ENCODE measurements around the gene TRIM2. TPM values are rescaled to one million over a fixed set of nuclear protein-coding genes. Genes with fewer than 3 reads are reported as not detected.

Gene TRIM2
- polyA plus RNA-seq, 3 donors, result 0.50 to 0.96 (median 0.76) TPM

DNA sequence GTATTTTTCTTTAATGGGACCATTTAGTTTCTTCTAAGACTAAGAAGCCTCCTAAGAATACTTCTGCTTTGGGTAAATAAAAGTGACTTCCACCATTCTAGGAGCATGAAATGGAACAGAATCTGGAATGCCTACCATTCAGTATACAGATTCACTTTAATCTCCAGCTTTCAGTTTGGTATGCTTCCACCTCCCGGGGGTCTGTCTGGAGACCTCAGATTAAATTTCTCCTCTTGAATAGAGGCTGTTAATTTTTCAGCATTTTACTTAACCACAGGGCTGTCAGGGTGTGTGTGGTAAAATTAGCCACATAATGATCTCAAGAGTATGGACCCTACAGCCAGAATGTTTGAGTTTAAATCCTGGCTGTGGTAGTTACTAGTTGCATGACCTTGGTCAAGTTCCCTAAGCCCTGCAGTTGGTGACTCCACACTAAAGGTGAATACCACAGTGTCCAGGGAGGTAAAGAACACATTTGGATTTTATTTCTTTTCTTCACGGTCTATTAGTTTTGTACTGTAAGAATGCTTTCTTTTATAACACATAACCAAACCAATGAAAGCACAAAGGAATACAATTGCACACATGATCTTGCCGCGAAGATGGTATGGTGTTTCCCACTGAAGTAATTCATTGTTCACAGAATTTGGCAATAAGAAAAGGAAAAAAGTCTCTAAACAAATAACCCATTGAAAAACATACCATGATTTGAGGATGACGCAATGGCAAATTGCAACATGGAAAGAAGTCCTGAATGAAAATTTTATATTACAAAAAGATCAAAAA is 37.3 kb upstream of the TRIM2 start:
- Histone ChIP-seq H3K4me2 (replicated peaks; ENCODE audit: extremely low read depth, low read length, poor library complexity, severe bottlenecking) (no peak overlapping the region), H3K36me3 (replicated peaks in 1 of 2; ENCODE audit: control insufficient read depth in 1 of 2, insufficient read depth in 2 of 2, low read length in 2 of 2) (no peaks in the 10 kb centered on the region), H3K9ac (ENCODE audit: insufficient read depth, low read length, poor library complexity, severe bottlenecking) (no peak overlapping the region), H3K4me1 (ENCODE audit: control insufficient read depth in 1 of 2, insufficient read depth in 2 of 2, low read length in 2 of 2) (no peaks in the 10 kb centered on the region), H2AFZ (ENCODE audit: insufficient read depth, low read depth, low read length, poor library complexity, severe bottlenecking) (no peak overlapping the region), H3K4me3 (replicated peaks in 1 of 3; ENCODE audit: low read depth in 2 of 3, low read length in 3 of 3) (no peak overlapping the region), H3K27me3 (ENCODE audit: control insufficient read depth in 2 of 2, insufficient read depth in 2 of 2, low read length in 2 of 2) (no peaks in the 10 kb centered on the region), H3K27ac (ENCODE audit: low read depth in 1 of 2, low read length in 2 of 2) (no peak overlapping the region), H3K9me3 (replicated peaks in 1 of 2; ENCODE audit: control insufficient read depth in 1 of 2, insufficient read depth in 1 of 2, low read length in 2 of 2) (no peaks in the 10 kb centered on the region), H3K79me2 (ENCODE audit: insufficient read depth, low read length) (no peaks in the 10 kb centered on the region), H4K20me1 (ENCODE audit: insufficient read depth, low read length) (no peaks in the 10 kb centered on the region)
- no peak overlapping the region for H3K4me3 Mint-ChIP-seq
- no peak overlapping the region for H3K27ac Mint-ChIP-seq
- intact Hi-C loops (cut with micrococcal nuclease), result no loop called here
- TF ChIP-seq, protein P1, sequence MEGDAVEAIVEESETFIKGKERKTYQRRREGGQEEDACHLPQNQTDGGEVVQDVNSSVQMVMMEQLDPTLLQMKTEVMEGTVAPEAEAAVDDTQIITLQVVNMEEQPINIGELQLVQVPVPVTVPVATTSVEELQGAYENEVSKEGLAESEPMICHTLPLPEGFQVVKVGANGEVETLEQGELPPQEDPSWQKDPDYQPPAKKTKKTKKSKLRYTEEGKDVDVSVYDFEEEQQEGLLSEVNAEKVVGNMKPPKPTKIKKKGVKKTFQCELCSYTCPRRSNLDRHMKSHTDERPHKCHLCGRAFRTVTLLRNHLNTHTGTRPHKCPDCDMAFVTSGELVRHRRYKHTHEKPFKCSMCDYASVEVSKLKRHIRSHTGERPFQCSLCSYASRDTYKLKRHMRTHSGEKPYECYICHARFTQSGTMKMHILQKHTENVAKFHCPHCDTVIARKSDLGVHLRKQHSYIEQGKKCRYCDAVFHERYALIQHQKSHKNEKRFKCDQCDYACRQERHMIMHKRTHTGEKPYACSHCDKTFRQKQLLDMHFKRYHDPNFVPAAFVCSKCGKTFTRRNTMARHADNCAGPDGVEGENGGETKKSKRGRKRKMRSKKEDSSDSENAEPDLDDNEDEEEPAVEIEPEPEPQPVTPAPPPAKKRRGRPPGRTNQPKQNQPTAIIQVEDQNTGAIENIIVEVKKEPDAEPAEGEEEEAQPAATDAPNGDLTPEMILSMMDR (IDR thresholded peaks at IDR 0.05), result no peak
- H3K27me3 Mint-ChIP-seq (ENCODE audit: low read depth in 3 of 3), result peaks cover 1 to 2% (median 2%) of the 10 kb centered on the region in 3 donors
- peaks cover 0 to 5% (median 0%) of the 10 kb centered on the region in 7 donors for H3K9me3 Mint-ChIP-seq
- no CpG with 5 or more reads among the region's 5 CpGs for WGBS (ENCODE audit: insufficient coverage)
- H3K4me1 Mint-ChIP-seq, result peaks cover 2% of the 10 kb centered on the region
- no peaks in the 10 kb centered on the region for H3K36me3 Mint-ChIP-seq
- DNase-seq, result no peak

GRCh38 chr4:153169776-153170175 is 34.5 kb upstream of the TRIM2 start:
- no peak overlapping the region for H3K27ac Mint-ChIP-seq
- Histone ChIP-seq H3K4me1 (ENCODE audit: control insufficient read depth in 1 of 2, insufficient read depth in 2 of 2, low read length in 2 of 2) (no peaks in the 10 kb centered on the region), H3K4me3 (replicated peaks in 1 of 3; ENCODE audit: low read depth in 2 of 3, low read length in 3 of 3) (no peak overlapping the region), H2AFZ (ENCODE audit: insufficient read depth, low read depth, low read length, poor library complexity, severe bottlenecking) (no peak overlapping the region), H3K36me3 (replicated peaks in 1 of 2; ENCODE audit: control insufficient read depth in 1 of 2, insufficient read depth in 2 of 2, low read length in 2 of 2) (no peaks in the 10 kb centered on the region), H3K27ac (ENCODE audit: low read depth in 1 of 2, low read length in 2 of 2) (no peak overlapping the region), H3K9me3 (replicated peaks in 1 of 2; ENCODE audit: control insufficient read depth in 1 of 2, insufficient read depth in 1 of 2, low read length in 2 of 2) (no peaks in the 10 kb centered on the region), H3K79me2 (ENCODE audit: insufficient read depth, low read length) (no peaks in the 10 kb centered on the region), H3K4me2 (replicated peaks; ENCODE audit: extremely low read depth, low read length, poor library complexity, severe bottlenecking) (no peak overlapping the region), H4K20me1 (ENCODE audit: insufficient read depth, low read length) (no peaks in the 10 kb centered on the region), H3K27me3 (ENCODE audit: control insufficient read depth in 2 of 2, insufficient read depth in 2 of 2, low read length in 2 of 2) (no peaks in the 10 kb centered on the region), H3K9ac (ENCODE audit: insufficient read depth, low read length, poor library complexity, severe bottlenecking) (no peak overlapping the region)
- DNase-seq, result no peak
- H3K9me3 Mint-ChIP-seq, result peaks cover 0 to 5% (median 0%) of the 10 kb centered on the region in 7 donors
- intact Hi-C loops (cut with micrococcal nuclease), result no loop called here
- H3K4me3 Mint-ChIP-seq, result no peak overlapping the region
- WGBS (ENCODE audit: insufficient coverage), result 91% methylated on average over 4 of the region's 8 CpGs
- peaks cover 2% of the 10 kb centered on the region for H3K4me1 Mint-ChIP-seq
- peaks cover 0 to 4% (median 2%) of the 10 kb centered on the region in 3 donors for H3K27me3 Mint-ChIP-seq (ENCODE audit: low read depth in 3 of 3)
- TF ChIP-seq, protein P1 (IDR thresholded peaks at IDR 0.05), result no peak
- H3K36me3 Mint-ChIP-seq, result no peaks in the 10 kb centered on the region

Measured in CD14-positive monocyte (primary cell).